Stimulated activated CD4-positive, alpha-beta T cell treated with anti-CD3 and anti-CD28 coated beads, TNF-alpha, amount 100 ng/mL, for 1 hour (primary cell): ENCODE data around the gene SDR42E2.
"Not testable (repeated sequence)": the region's sequence is repeated elsewhere in the genome, so short reads cannot be mapped to it uniquely, and the experiment has no call there.

Source experiments
- DNase-seq, 3 donors: peaks; one replicate each; pipeline ENCODE4 v3.0.0-alpha.2; 2020; ENCODE audit warnings: low read depth in 3 of 3, low spot score in 1 of 3

The SDR42E2 gene

DNA sequence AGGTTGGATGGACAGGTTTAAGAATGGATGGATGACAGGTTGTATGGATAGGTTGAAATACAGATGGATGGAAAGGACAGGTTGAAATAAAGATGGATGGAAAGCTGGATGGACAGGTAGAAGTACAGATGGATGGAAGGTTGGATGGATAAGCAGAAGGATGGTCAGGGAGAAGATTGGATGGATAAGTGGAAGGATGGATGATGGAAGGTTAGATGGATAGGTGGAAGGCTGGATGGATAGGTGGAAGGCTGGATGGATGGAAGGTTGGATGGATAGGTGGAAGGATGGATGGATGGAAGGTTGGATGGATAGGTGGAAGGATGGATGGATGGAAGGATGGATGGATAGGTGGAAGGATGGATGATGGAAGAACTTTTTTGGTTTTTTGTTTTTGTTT, 905 bp upstream of the SDR42E2 start:
- DNase-seq: no peak

DNA sequence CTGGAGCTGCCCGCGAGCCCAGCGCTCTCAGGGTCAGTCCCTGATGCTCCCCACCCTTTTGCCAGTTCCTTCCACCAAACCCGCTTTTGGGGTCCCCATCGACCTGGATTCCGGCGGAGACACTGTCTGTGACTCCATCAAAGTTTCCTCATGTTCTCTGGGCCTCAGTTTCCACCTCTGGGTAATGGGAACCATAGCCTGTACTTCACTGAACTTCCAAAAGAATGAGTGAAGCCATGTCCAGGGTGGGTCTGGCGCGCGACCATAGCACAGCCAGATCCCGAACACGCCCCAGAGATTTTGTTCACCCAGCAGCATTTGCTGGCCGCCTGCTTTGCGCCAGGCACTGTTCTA, 327 bp downstream of the SDR42E2 start:
- no peak for DNase-seq

DNA sequence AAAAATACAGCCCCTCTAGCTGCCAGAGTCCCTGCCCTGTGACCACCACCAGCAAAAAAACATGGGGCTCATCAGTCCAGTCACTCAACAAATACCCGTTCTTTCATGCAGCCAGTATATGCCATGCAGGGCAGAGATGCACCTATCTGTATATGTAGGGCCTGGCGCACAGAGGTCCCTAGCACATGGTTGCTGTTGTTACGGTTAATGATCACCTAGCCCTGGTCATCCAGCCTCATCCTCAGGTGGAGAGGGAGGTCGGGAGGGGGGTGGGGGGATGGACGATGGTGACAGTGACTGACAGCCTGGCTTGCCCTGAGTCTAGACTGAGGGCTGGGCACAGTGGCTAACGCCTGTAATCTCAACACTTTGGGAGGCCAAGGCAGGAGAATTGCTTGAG, 1.5 kb downstream of the SDR42E2 start:
- DNase-seq: no peak

DNA sequence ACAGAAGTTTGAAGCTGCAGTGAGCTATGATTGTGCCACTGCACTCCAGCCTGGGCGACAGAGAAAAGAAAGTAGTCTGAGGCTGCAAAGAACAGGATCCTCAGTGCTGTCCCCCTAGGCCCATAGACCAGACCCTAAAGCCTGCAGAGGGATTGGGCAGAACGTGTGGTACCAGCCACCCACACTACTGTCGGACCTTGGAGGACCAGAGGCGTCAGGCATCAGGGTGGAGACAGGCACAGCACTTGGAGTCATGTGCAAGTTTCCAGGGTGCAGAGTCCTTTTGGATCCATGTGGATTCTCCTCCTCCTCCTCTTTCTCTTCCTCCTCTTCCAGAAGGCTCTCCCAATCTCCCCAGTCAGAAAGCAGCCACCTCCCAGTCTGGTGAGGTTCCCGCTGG, 2.2 kb downstream of the SDR42E2 start:
- no peak for DNase-seq

DNA sequence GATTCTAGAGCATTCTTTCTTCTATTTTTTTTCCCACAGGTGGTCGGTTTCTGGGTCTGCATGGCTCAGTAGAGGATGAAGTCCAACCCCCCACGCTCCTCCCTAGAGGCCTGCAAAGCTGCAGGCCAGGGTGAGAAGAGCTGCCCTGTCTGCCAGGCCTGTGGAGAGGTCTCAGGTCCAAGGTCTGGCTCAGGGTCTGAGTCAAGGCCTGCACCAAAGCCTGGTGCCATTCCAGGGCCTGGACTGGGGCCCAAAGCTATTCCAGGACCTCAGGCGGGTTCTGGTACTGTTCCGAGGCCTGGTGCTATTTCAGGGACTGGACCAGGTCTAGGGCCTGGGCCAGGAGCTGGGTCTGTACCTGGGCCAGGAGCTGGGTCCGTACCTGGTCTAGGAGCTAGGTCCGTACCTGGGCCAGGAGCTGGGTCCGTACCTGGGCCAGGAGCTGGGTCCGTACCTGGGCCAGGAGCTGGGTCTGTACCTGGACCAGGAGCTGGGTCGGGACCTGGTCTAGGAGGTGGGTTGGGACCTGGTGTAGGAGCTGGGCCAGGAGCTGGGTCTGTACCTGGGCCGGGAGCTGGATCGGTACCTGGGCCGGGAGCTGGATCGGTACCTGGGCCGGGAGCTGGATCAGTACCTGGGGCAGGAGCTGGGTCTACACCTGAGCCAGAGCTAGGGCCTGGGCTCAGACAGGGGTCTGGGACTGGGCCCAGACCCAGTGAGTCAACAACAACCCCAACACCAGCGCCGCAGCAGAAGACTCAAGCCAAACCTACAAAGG, 3.4 kb downstream of the SDR42E2 start:
- DNase-seq: no peak

DNA sequence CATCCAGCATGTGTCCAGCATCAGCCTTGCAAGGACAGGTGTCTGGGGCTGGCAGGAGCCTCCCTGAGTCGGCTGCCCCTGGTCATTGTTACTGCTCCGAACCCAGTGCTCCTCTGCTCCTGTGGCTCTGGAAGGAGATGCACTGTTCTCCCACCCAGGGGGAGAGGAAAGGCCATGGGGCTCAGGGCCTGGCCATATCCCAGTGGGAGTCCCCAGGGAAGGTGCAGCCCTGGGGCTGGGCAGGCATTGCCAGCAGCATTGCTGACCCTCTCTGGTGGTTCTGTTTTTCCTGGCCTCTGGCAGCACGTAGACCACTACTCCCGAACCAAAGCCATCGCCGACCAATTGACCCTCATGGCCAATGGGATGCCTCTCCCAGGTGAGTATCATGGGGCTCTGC, 9.6 kb downstream of the SDR42E2 start:
- DNase-seq: no peak

DNA sequence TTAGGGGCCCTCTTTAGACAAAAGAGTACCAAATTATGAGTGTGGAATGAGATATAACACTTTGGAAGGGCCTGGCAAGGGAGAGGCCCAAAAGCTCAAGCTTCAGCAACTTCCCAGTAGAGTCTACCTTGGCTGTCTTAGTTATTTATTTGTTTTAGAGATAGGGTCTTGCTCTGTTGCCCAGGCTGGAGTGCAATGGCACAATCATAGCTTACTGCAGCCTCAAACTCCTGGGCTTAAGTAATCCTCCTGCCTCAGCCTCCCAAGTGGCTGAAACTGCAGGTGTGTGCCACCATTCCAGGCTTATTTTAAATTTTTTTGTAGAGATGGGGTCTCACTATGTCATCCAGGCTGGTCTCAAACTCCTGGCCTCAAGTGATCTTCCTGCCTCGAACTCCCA, 10.3 kb downstream of the SDR42E2 start:
- not testable (repeated sequence) for DNase-seq

DNA sequence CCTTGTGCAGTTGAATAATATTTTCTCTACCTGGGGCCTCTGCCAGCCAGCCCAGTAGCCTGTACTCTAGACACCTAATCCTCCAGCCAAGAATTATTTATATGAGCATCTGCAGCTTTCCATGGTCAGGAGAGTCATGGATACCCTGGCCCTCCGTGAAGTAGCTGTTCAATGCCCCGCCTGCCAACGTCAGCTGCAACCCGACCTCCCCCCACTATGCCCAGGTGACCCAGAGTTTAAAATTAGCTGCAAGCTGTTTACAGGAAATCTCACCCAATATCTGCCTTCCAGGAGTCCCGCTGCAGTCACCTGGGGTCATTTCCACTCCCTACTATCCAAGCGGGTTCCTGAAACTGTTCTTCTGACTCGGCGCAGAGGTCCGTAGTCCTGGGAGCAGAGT, 12.3 kb downstream of the SDR42E2 start:
- no peak for DNase-seq

DNA sequence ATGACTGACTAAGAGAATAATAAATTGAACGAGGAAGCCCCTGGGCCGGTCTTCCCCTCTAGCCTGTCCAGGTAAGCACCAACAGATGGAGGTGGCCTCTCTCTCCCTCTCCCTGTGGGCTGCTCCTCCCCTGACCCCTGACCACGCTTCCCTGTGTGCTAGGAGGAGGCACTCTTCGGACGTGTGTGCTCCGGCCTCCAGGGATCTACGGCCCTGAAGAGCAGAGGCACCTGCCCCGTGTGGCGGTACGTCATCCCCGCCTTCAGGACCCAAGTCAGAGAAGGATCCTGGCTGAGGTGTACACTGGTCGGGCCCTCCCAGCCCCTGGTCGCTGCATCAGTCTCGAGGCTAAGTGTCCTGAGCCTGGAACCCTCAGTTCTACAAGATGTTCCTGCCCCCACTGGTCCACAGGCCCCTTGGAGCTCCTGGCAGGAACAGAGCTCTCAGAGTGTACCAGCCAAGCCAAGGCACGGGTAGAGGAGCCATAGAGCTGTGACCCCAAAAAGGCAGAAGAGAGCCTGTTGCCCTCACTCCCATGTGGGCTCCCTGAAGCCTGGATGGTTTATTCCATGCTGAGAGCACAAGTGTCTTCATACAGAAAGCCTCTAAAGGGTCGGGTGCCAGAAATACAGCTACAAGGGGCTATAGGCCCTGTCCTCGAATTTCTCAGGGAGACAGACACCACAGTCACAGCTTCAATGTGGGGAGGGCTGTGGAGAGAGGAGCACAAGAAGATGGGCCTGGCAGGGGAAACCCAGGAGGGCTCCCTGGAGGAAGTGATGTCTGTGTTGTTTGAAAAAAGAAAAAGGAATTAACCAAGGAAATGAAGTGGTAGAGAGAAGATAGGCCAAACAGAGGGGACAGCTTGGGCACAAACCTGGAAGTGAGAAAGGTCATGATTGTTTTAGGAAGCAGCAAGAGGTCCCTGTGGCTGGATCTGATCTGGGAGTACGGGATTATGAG, 15.9 kb downstream of the SDR42E2 start:
- no peak for DNase-seq

DNA sequence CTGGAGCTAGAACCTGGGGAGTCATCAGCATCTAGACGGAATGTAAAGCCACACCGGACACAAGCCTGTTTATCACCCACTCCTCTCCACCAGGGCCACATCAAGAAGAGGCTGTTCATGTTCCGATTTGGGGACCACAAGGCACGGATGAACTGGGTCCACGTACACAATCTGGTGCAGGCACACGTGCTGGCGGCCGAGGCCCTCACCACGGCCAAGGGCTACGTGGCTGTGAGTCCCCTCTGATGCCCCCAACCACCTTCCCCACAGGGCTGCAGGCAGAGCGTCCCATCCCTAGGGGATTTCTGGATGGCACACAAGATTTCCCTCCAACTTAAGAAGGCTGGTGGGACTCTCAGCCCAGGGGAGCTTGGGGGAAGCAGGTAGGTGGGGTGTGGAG, 19.1 kb downstream of the SDR42E2 start:
- DNase-seq: no peak

DNA sequence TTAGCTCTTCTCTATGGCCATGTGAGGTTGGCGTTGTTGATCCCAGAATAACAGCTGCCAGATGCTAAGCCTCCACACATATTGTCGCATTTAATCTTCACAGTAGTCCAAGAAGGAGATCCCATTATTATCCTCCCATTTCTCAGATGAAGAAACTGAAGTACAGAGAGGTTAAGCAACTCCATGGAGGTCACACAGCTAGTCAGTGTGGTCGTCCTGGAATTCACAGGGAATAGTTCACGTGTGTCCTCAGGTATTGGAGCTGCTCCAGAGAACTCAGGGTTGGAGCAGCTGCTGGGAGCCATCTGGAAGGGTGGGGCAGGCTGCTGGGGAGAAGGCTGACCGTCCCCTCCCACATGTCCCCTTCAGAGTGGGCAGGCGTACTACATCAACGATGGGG, 19.5 kb downstream of the SDR42E2 start:
- DNase-seq: no peak

DNA sequence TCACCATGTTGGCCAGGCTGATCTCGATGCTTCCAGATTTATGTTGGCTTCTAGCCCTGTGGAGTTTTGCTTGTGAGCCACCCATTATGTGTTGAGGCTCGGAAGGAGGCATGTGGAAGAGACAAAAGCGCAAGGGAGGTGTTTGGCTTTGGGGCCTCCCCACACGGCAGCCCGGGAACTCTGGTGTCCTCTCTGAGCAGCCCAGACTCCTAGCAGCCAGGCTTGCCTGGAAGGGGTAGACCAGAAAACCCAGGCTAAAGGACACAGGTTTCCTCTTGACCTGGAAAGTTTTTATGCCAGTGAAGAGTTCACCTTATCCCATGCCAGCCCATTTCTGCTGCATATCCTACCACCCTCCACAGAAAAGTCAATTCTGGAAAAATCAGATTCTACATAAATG, 21.0 kb downstream of the SDR42E2 start:
- no peak for DNase-seq

DNA sequence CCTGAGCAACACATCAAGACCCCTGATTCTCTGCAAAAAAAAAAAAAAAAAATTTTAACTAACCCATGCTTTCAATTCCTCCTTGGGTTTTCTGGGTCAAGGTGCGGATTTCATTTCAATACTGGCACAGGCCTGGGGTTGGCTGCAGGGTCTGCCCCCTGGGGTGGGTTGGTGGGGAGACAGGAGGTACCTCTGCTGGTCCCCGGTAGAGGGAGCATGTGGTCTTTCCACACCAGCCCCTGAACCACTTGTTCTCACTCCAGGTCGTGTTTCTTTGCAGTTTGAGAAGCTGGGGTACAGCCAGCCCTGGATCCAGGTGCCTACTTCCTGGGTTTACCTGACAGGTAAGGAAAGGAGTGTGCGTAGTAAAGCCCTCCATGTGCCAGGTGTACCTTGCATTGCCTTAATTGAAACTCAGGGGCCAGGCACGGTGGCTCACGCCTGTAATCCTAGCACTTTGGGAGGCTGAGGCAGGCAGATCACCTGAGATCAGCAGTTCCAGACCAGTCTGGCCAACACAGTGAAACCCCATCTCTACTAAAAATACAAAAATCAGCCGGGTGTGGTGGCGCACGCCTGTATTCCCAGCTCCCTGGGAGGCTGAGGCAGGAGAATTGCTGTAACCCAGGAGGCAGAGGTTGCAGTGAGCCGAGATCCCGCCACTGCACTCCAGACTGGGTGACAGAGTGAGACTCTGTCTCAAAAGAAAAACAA, 21.8 kb downstream of the SDR42E2 start:
- DNase-seq: no peak

DNA sequence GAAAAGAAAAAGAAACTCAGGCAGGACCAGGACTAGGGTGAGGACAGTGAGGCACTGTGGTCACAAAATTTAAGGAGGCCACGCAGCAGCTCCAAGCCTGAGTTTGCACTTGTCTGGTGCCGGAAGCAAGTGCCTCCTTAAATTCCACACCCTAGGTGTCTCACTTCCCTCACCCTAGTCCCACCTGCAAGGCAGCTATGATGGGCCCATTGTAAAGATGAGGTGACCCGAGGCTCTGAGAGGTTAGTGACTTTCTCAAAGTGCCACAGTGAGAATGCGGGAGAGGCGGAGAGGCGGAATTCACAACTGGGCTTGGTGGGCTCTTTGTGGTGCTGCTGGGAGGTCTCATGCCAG, 22.3 kb downstream of the SDR42E2 start:
- DNase-seq: no peak

DNA sequence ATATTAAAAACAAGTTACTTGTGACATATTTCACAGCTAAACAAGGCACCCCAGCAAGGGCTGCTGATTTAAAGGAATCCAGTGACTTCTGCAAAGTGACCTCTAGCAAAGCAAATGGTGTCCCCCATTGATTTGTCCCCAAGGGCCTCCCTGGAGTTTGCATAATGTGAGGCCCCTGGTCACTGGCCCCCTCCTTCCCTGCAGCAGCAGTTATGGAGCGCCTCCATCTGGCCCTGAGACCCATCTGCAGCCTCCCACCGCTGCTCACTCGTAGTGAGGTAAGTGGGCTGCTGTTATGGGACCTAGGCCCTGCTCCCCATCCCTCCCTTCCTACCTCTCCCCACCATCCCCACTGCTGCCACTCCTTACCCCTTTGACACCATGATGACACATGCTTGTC, 24.2 kb downstream of the SDR42E2 start:
- no peak for DNase-seq

DNA sequence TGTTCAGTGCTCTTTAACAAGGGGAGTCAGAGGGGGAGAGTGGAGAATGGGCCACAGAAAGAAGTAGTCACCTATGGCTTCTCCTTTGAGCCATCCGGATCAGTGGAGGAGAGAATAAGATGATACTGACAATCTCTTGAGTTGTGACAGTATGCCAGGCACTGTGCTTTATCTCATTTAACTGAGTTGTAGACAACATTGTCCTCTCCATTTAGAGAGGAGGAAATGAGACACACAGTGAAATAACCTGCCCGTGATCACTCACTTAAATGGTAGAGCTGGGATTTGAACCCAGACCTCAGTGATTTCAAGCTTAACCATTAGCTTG, 25.9 kb downstream of the SDR42E2 start:
- DNase-seq: no peak

DNA sequence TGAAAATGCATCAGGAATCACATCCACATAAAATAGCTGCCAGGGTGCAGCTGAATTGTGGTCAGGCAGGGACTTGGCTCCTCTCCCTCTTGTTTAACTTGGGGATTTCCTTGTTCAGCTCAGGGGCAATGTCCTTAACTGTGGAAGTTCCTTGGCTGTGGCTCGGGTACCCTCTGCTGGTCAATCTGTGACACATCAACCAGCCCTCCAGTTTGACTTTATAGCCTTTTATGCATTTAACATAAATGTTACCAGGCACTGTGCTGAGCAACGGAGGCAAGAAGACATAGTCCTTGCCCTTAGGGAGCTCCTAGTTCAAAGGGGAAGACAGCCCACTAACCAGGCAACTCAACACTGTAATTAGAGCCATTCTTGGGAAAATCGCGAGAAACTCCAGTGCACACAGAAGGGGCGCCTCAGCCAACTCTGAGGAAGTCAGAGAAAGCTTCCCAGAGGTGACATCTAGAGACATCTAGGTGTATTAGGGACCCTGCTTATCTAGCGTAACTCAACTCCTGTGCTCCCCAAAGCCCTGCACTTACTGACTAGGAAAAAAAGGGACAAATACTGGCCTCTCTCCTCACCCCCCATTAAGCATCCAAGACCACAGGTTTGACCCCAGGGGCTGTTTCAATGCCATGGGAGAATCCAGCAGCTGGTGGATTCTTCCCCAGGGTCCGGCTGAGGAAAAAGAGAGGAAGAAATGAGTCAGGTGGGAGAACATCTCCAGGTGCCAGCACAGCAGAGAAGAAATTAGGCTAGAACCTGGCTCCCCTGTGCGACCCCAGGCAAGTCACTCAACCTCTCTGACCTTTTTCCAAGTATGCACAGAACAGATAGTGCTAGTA, 26.5 kb downstream of the SDR42E2 start:
- peak in 2 of 3 donors; percentile 25 to 42 for DNase-seq

DNA sequence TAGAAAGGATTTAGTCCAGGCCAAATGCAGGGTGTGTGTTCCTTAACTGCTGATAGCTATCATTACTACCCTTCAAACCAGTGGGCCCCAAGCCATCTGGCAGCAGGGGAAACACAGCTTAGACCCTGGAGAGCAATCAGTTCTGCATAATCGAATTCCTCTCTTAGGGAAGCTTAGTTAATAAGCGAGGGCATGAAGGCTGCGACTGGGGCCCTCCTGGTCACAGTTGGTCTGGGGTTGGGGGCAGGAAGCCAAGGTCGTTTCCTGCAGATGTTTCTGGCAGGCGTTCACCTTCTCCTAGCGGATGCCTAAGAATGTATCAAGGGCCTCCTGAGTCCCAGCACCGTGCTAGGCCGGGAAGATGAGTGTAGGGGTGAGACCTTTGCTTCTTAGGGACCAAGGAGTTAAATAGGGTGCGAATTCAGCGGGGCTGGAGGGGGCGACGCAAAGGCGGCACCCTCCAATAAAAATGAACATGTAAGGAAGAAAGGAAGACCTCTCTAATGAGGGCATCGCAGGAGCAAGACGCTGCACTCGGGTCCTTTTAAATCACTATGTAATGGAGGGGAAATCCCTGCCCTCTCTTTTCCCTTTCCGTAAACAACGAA, 27.3 kb downstream of the SDR42E2 start:
- no peak for DNase-seq

DNA sequence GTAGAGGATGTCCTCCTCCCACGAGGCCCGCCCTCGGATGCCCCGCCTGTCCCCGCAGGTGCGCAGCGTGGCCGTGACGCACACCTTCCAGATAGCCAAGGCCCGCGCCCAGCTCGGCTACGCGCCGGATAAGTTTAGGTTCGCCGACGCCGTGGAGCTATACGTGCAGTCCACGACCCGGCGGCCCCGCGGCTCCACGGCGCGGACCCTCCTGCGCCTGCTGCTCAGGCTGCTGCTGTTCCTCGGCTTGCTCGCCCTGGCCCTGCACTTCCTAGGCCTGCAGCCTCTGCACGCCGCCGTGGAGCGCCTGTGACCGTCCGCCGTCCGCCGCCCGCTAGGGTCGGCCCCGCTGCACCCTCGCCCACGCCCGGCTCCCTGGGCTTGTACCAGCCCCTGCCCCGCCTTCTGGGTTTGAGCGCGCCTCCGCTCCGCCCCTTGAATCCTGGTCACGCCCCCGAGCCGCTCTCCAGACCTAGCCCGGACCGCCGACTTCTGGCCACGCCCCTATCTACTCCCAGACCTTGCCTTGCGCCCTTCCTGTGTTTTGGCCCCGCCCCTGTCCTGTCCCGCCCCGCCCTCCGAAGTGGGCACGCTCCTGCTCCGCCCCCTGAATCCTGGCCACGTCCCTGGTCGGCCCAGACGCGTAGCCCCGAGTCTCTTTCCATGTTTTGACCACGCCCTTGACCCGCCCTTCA, 27.9 kb downstream of the SDR42E2 start:
- DNase-seq: peak; percentile 86 to 91 (median 89)
